ENCODE results near the gene CXCR5.

The CXCR5 gene

GRCh38 chr11:118927554-118928100, 43.9 kb downstream of the CXCR5 start:
- peak overlapping the region; percentile 99 for H3K4me2 ChIP-seq (ENCODE audit: low read length)
- H3K4me3 ChIP-seq (ENCODE audit: low read length), result peak overlapping the region; percentile 91
- peaks cover 11% of the 10 kb centered on the region for H3K27me3 ChIP-seq (ENCODE audit: control insufficient read depth, insufficient read depth, low read length)
- H3K9me3 ChIP-seq (replicated peaks; ENCODE audit: low read length), result no peaks in the 10 kb centered on the region
- H3K4me1 ChIP-seq (ENCODE audit: control insufficient read depth, insufficient read depth, low read length), result peaks cover 33% of the 10 kb centered on the region
- peak overlapping the region; percentile 6 for H3K9ac ChIP-seq (ENCODE audit: low read depth, low read length)
- H3K36me3 ChIP-seq (ENCODE audit: insufficient read depth, low read length), result no peaks in the 10 kb centered on the region

DNA sequence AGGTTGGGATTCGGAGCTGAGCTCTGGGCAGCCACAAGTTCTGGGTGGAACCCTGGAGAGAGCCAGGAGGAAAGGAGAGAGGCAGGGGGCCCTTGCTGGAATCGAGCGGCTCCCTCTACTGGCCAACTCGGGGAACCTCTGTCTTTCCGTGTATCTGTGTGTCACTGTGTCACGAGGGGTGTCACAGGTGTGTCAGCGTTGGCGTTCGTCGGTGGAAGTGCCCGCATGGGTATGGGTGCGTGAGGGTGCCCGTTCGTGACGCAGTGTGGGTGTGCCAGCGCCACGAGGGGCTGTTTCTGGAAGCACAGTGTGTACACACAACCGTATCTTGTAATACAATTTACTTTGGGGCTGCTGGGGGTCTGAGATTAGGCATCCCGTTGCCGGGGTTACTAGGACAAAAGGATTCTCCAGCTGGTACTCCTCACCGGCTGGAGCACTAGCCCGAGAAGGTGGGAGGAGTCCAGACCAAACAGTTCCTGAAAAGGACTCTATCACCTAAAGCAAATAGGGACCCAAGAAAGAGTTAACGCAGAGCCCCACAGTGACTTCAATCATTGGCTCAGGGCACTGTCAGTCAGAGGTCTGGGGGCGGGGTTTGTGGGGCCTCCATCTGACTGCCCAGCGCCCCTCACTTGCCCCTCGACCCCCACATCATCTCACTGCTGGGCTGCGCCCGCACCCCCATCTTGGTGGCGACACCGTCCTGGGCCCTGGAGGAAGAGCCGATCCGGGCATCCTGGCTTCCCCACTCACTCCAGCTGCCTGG, 44.6 kb downstream of the CXCR5 start:
- Histone ChIP-seq H3K9ac (ENCODE audit: low read depth, low read length) (peak overlapping the region; percentile 60), H3K36me3 (ENCODE audit: insufficient read depth, low read length) (no peaks in the 10 kb centered on the region), H3K4me3 (ENCODE audit: low read length) (peak overlapping the region; percentile 91), H3K9me3 (replicated peaks; ENCODE audit: low read length) (no peaks in the 10 kb centered on the region), H3K27me3 (ENCODE audit: control insufficient read depth, insufficient read depth, low read length) (peaks cover 11% of the 10 kb centered on the region), H3K4me2 (ENCODE audit: low read length) (peak overlapping the region; percentile 99), H3K4me1 (ENCODE audit: control insufficient read depth, insufficient read depth, low read length) (peaks cover 26% of the 10 kb centered on the region)

DNA sequence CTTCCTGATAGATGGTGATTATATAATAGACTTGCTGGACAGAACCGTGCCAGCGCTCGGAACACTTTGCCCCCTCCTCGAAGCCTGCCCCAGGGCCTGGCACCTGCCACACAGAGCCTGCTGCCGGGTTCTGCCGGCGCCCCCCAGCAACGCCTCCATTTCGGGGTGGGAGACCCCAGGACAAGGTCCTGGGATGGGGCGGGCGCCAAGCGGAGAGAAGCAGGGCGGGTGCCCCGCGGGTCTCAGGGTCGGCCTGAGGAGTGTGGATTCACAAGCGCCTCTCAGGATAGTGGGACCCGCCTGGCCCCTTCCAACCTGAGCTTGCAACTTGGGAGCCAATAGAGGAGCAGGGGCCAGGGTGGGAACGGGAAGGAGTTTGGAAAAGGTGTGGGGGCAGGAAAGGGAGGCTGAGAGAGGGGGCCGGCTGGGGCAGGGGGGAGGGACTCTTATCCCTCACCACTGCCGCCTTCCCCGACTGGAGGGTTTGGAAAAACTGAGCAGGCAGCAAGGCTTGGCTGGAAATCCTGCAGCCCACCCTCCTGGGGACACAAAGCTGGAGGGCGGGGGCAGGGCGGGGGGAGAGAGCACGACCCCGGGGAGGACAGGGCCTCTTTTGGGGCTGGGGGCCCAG, 45.3 kb downstream of the CXCR5 start:
- Histone ChIP-seq H3K4me2 (ENCODE audit: low read length) (peak overlapping the region; percentile 99), H3K27me3 (ENCODE audit: control insufficient read depth, insufficient read depth, low read length) (peaks cover 11% of the 10 kb centered on the region), H3K4me3 (ENCODE audit: low read length) (peak overlapping the region; percentile 91), H3K9ac (ENCODE audit: low read depth, low read length) (peak overlapping the region; percentile 60), H3K4me1 (ENCODE audit: control insufficient read depth, insufficient read depth, low read length) (peaks cover 20% of the 10 kb centered on the region), H3K9me3 (replicated peaks; ENCODE audit: low read length) (no peaks in the 10 kb centered on the region), H3K36me3 (ENCODE audit: insufficient read depth, low read length) (no peaks in the 10 kb centered on the region)

GRCh38 chr11:118929501-118930093, 45.9 kb downstream of the CXCR5 start:
- H3K4me2 ChIP-seq (ENCODE audit: low read length), result peak overlapping the region; percentile 99
- peak overlapping the region; percentile 91 for H3K4me3 ChIP-seq (ENCODE audit: low read length)
- no peaks in the 10 kb centered on the region for H3K36me3 ChIP-seq (ENCODE audit: insufficient read depth, low read length)
- peaks cover 11% of the 10 kb centered on the region for H3K27me3 ChIP-seq (ENCODE audit: control insufficient read depth, insufficient read depth, low read length)
- H3K9me3 ChIP-seq (replicated peaks; ENCODE audit: low read length), result no peaks in the 10 kb centered on the region
- H3K4me1 ChIP-seq (ENCODE audit: control insufficient read depth, insufficient read depth, low read length), result peaks cover 20% of the 10 kb centered on the region
- peak overlapping the region; percentile 29 for H3K9ac ChIP-seq (ENCODE audit: low read depth, low read length)

- H3K27me3 ChIP-seq (ENCODE audit: control insufficient read depth, insufficient read depth, low read length), result peaks cover 11% of the 10 kb centered on the region
- peak overlapping the region; percentile 99 for H3K4me2 ChIP-seq (ENCODE audit: low read length)
- no peaks in the 10 kb centered on the region for H3K9me3 ChIP-seq (replicated peaks; ENCODE audit: low read length)
- peaks cover 20% of the 10 kb centered on the region for H3K4me1 ChIP-seq (ENCODE audit: control insufficient read depth, insufficient read depth, low read length)
- no peaks in the 10 kb centered on the region for H3K36me3 ChIP-seq (ENCODE audit: insufficient read depth, low read length)
- peak overlapping the region; percentile 29 for H3K9ac ChIP-seq (ENCODE audit: low read depth, low read length)
- H3K4me3 ChIP-seq (ENCODE audit: low read length), result peak overlapping the region; percentile 91
Measured at GRCh38 chr11:118930094-118930712, 46.5 kb downstream of the CXCR5 start.

GRCh38 chr11:118931571-118931970, 47.9 kb downstream of the CXCR5 start:
- no peak overlapping the region for H3K9ac ChIP-seq (ENCODE audit: low read depth, low read length)
- no peaks in the 10 kb centered on the region for H3K36me3 ChIP-seq (ENCODE audit: insufficient read depth, low read length)
- no peak overlapping the region for H3K4me2 ChIP-seq (ENCODE audit: low read length)
- no peak overlapping the region for H3K4me3 ChIP-seq (ENCODE audit: low read length)
- peaks cover 14% of the 10 kb centered on the region for H3K4me1 ChIP-seq (ENCODE audit: control insufficient read depth, insufficient read depth, low read length)
- H3K9me3 ChIP-seq (replicated peaks; ENCODE audit: low read length), result no peaks in the 10 kb centered on the region
- H3K27me3 ChIP-seq (ENCODE audit: control insufficient read depth, insufficient read depth, low read length), result peaks cover 11% of the 10 kb centered on the region

- H3K36me3 ChIP-seq (ENCODE audit: insufficient read depth, low read length), result no peaks in the 10 kb centered on the region
Measured at GRCh38 chr11:118933486-118933885, 49.8 kb downstream of the CXCR5 start.

GRCh38 chr11:118935376-118935775, 51.7 kb downstream of the CXCR5 start:
- Histone ChIP-seq H3K27me3 (ENCODE audit: control insufficient read depth, insufficient read depth, low read length) (peaks cover 15% of the 10 kb centered on the region), H3K9ac (ENCODE audit: low read depth, low read length) (no peak overlapping the region), H3K9me3 (replicated peaks; ENCODE audit: low read length) (no peaks in the 10 kb centered on the region), H3K4me1 (ENCODE audit: control insufficient read depth, insufficient read depth, low read length) (peaks cover 6% of the 10 kb centered on the region), H3K36me3 (ENCODE audit: insufficient read depth, low read length) (no peaks in the 10 kb centered on the region), H3K4me3 (ENCODE audit: low read length) (no peak overlapping the region), H3K4me2 (ENCODE audit: low read length) (no peak overlapping the region)

More at GRCh38 chr11:118933486-118933885, 49.8 kb downstream of the CXCR5 start:
- Histone ChIP-seq H3K4me2 (ENCODE audit: low read length) (no peak overlapping the region), H3K4me3 (ENCODE audit: low read length) (no peak overlapping the region), H3K9me3 (replicated peaks; ENCODE audit: low read length) (no peaks in the 10 kb centered on the region), H3K4me1 (ENCODE audit: control insufficient read depth, insufficient read depth, low read length) (peaks cover 7% of the 10 kb centered on the region), H3K27me3 (ENCODE audit: control insufficient read depth, insufficient read depth, low read length) (peaks cover 11% of the 10 kb centered on the region), H3K9ac (ENCODE audit: low read depth, low read length) (no peak overlapping the region)

DNA sequence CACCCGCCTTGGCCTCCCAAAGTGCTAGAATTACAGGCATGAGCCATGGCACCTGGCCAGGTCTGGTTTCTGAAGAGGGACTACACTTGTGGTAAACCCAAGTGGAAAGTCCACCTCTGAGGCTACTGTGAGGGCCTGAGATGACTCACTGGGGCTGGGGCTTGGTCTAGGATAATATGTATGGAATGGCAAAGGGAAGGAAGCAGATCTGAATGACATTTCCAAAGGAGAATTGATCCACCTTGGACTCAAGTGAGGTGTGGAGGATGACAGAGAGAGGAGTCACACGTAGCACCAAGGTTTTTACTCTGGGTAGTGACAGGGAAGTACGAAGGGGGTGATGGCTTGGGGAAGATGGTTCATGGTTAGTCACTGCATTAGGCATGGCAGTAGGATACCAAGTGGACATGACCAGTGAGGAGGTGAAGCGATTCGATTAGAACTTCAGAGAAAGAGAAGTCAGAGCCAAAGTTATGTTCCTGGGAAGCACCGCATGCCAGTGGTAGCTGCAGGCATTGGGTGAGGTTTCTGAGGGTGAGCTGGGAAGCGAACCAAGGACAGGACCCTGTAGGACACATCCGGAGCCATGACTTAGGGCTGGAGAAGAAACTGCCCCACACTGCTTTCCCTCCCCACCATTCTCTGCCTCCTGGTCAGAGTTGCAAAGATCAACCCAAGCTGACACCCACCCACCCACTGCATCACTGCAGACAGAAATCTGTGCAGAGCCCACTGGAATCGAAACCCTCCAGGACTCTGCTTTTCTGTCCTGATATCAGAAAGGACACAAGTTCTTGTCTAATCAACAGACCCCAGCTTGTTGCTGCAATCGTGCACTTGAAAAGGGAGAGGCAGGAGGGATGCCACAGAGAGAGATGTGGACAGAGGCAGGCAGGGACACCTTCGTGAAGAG, 55.1 kb downstream of the CXCR5 start:
- Histone ChIP-seq H3K9me3 (replicated peaks; ENCODE audit: low read length) (no peaks in the 10 kb centered on the region), H3K9ac (ENCODE audit: low read depth, low read length) (no peak overlapping the region), H3K4me3 (ENCODE audit: low read length) (no peak overlapping the region), H3K36me3 (ENCODE audit: insufficient read depth, low read length) (no peaks in the 10 kb centered on the region), H3K27me3 (ENCODE audit: control insufficient read depth, insufficient read depth, low read length) (peaks cover 17% of the 10 kb centered on the region), H3K4me1 (ENCODE audit: control insufficient read depth, insufficient read depth, low read length) (peaks cover 6% of the 10 kb centered on the region), H3K4me2 (ENCODE audit: low read length) (no peak overlapping the region)

- H3K4me2 ChIP-seq (ENCODE audit: low read length), result no peak overlapping the region
Measured at GRCh38 chr11:118939404-118939915, 55.8 kb downstream of the CXCR5 start.

More at GRCh38 chr11:118939404-118939915, 55.8 kb downstream of the CXCR5 start:
- Histone ChIP-seq H3K4me3 (ENCODE audit: low read length) (no peak overlapping the region), H3K27me3 (ENCODE audit: control insufficient read depth, insufficient read depth, low read length) (peaks cover 17% of the 10 kb centered on the region), H3K9me3 (replicated peaks; ENCODE audit: low read length) (no peaks in the 10 kb centered on the region), H3K9ac (ENCODE audit: low read depth, low read length) (no peak overlapping the region), H3K36me3 (ENCODE audit: insufficient read depth, low read length) (no peaks in the 10 kb centered on the region), H3K4me1 (ENCODE audit: control insufficient read depth, insufficient read depth, low read length) (peaks cover 6% of the 10 kb centered on the region)
